OCI-LY3 (cell line): ENCODE results near the gene QRICH1.
A peak's percentile ranks its signal among the peaks of the same experiment; 100 is the strongest.

Source experiments
- H2AFZ ChIP-seq: fragments of 200-600, 300-600 bp; shearing (Covaris generic); 2 replicates; pipeline ENCODE4 v1.6.0; 2014; ENCODE audit warnings: antibody characterized with exemption, low read depth, low read length
- H3K27ac ChIP-seq: fragments of 200-600, 300-600 bp; sonication (generic); 2 replicates; pipeline ENCODE4 v1.5.1; 2014; ENCODE audit warnings: mild to moderate bottlenecking, low read length, moderate library complexity, mixed read lengths
- H3K27me3 ChIP-seq: fragments of 200-600, 300-600 bp; sonication (generic); 2 replicates; pipeline ENCODE4 v1.6.1; 2014; ENCODE audit warnings: low read depth, low read length, mixed read lengths
- H3K36me3 ChIP-seq: fragments of 200-600, 300-600 bp; sonication (generic); replicated peaks from 2 replicates; pipeline ENCODE3; 2014; ENCODE audit warnings: low read depth, low read length, mixed read lengths
- H3K4me1 ChIP-seq: fragments of 300-600, 200-600 bp; sonication (generic); 2 replicates; pipeline ENCODE4 v1.6.1; 2014; ENCODE audit warnings: low read length, mixed read lengths
- H3K4me2 ChIP-seq: fragments of 200-600, 300-600 bp; sonication (generic); 2 replicates; pipeline ENCODE4 v1.6.1; 2014; ENCODE audit warnings: low read length, mixed read lengths
- H3K4me3 ChIP-seq: fragments of 300-600, 200-600 bp; sonication (generic); 2 replicates; pipeline ENCODE4 v1.5.1; 2014; ENCODE audit warnings: antibody characterized with exemption, mild to moderate bottlenecking, low read length, moderate library complexity
- H3K79me2 ChIP-seq: fragments of 300-600, 200-600 bp; shearing (Covaris generic); 2 replicates; pipeline ENCODE4 v1.6.1; 2014; ENCODE audit warnings: mild to moderate bottlenecking, low read length, mixed read lengths
- H3K9ac ChIP-seq: fragments of 300-600, 200-600 bp; shearing (Covaris generic); 2 replicates; pipeline ENCODE4 v1.6.0; 2014; ENCODE audit warnings: mild to moderate bottlenecking, low read length, moderate library complexity
- H3K9me3 ChIP-seq: fragments of 200-600, 300-600 bp; shearing (Covaris generic); 2 replicates; pipeline ENCODE4 v1.6.1; 2014; ENCODE audit warnings: low read length, mixed read lengths; ENCODE audit not compliant: insufficient read depth
- H4K20me1 ChIP-seq: fragments of 200-600, 300-600 bp; sonication (generic); 2 replicates; pipeline ENCODE4 v1.6.1; 2016; ENCODE audit warnings: low read length, mixed read lengths; ENCODE audit not compliant: insufficient read depth
- EZH2phosphoT487 ChIP-seq: fragments of 200-600 bp; shearing (Covaris generic); IDR thresholded peaks from 2 replicates; pipeline ENCODE4 v1.6.1; 2018; ENCODE audit warnings: antibody characterized with exemption, mixed run types, low read depth
- TF ChIP-seq, protein P1 (sequence below): fragments of 200-600, 300-600 bp; sonication (generic); IDR thresholded peaks from 2 replicates; pipeline ENCODE4 v1.5.1; 2014; ENCODE audit warnings: antibody characterized with exemption, low read length, low read depth

The QRICH1 gene

GRCh38 chr3:49007771-49008528, 85.9 kb downstream of the QRICH1 start:
- Histone ChIP-seq H2AFZ (no peak overlapping the region; the same call in 1 of the 2 replicates), H3K27ac (peak overlapping the region; percentile 79)

DNA sequence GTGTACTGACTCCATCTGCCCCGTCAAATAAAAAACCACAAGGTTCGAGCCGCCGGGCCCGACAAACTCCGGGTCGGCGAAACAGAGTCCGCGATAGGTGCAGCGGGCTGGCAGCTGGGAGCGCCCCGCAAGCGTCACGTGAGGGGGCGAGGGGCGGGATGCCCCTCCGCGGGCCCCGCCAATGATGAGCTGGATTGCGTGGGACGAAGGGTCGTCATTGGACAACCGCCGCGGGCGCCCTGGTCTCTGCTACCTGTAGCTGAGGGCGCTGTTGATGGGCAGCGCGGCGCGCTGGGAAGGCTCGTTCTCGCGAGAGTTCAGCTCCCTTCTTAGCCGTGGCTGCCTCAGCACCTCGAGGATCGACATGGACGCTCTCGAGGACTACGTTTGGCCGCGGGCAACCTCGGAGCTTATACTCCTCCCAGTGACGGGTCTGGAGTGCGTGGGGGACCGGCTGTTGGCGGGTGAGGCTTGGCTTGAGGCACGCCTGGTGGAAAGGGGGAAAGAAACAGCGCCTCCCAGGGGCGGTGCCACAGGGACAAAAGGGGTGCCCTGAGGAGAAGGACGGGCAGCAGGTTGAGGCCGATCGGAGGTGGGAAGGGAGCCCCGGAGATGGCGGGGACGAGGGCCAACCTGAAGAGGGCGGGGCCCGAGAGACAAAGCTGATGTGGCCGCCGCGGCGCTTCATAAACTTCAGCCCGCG, 86.7 kb downstream of the QRICH1 start, which contains the start of gene WDR6:
Gene WDR6 (plus strand): TSS at position 324 of the 703 bp plus-strand sequence. CDS start 41 bp downstream, at position 365.
- TF ChIP-seq, protein P1, sequence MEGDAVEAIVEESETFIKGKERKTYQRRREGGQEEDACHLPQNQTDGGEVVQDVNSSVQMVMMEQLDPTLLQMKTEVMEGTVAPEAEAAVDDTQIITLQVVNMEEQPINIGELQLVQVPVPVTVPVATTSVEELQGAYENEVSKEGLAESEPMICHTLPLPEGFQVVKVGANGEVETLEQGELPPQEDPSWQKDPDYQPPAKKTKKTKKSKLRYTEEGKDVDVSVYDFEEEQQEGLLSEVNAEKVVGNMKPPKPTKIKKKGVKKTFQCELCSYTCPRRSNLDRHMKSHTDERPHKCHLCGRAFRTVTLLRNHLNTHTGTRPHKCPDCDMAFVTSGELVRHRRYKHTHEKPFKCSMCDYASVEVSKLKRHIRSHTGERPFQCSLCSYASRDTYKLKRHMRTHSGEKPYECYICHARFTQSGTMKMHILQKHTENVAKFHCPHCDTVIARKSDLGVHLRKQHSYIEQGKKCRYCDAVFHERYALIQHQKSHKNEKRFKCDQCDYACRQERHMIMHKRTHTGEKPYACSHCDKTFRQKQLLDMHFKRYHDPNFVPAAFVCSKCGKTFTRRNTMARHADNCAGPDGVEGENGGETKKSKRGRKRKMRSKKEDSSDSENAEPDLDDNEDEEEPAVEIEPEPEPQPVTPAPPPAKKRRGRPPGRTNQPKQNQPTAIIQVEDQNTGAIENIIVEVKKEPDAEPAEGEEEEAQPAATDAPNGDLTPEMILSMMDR: peak; percentile 63
- no peak for TF ChIP-seq EZH2phosphoT487
- H3K79me2 ChIP-seq: peaks cover 48% of the 10 kb centered on the region
- H3K4me1 ChIP-seq: peaks cover 14% of the 10 kb centered on the region
- no peaks in the 10 kb centered on the region for H3K27me3 ChIP-seq
- H3K4me2 ChIP-seq: peak within 1 kb of the TSS; percentile 91
- H3K9ac ChIP-seq: peak within 1 kb of the TSS; percentile 95
- H3K4me3 ChIP-seq: peak within 1 kb of the TSS; percentile 84
- H3K9me3 ChIP-seq: no peaks in the 10 kb centered on the region
- no peak within 1 kb of the TSS; the same call in 1 of the 2 replicates for H2AFZ ChIP-seq
- peaks cover 12% of the 10 kb centered on the region for H3K36me3 ChIP-seq
- peak within 1 kb of the TSS; percentile 79 for H3K27ac ChIP-seq
- peaks cover 28% of the 10 kb centered on the region for H4K20me1 ChIP-seq

More at GRCh38 chr3:49007771-49008528, 85.9 kb downstream of the QRICH1 start:
- Histone ChIP-seq H3K79me2 (peaks cover 55% of the 10 kb centered on the region), H3K9ac (peak overlapping the region; percentile 95), H3K4me3 (peak overlapping the region; percentile 84), H3K4me1 (peaks cover 14% of the 10 kb centered on the region), H4K20me1 (peaks cover 34% of the 10 kb centered on the region), H3K27me3 (no peaks in the 10 kb centered on the region), H3K4me2 (peak overlapping the region; percentile 91), H3K9me3 (no peaks in the 10 kb centered on the region), H3K36me3 (peaks cover 19% of the 10 kb centered on the region)
- TF ChIP-seq, protein P1: no peak
- no peak for TF ChIP-seq EZH2phosphoT487

- Histone ChIP-seq H3K27ac (peak overlapping the region; percentile 30), H3K36me3 (peaks cover 5% of the 10 kb centered on the region), H2AFZ (no peak overlapping the region; the same call in 1 of the 2 replicates), H3K4me2 (peak overlapping the region; percentile 89), H3K9me3 (no peaks in the 10 kb centered on the region), H3K4me1 (peaks cover 14% of the 10 kb centered on the region), H3K9ac (peak overlapping the region; percentile 95), H4K20me1 (peaks cover 21% of the 10 kb centered on the region), H3K4me3 (peak overlapping the region; percentile 84), H3K79me2 (peaks cover 41% of the 10 kb centered on the region), H3K27me3 (no peaks in the 10 kb centered on the region)
- TF ChIP-seq, protein P1: no peak
- no peak for TF ChIP-seq EZH2phosphoT487
Observed at GRCh38 chr3:49006408-49007067, 87.3 kb downstream of the QRICH1 start.
